ENCODE results near the gene GLIS1.

The GLIS1 gene

DNA sequence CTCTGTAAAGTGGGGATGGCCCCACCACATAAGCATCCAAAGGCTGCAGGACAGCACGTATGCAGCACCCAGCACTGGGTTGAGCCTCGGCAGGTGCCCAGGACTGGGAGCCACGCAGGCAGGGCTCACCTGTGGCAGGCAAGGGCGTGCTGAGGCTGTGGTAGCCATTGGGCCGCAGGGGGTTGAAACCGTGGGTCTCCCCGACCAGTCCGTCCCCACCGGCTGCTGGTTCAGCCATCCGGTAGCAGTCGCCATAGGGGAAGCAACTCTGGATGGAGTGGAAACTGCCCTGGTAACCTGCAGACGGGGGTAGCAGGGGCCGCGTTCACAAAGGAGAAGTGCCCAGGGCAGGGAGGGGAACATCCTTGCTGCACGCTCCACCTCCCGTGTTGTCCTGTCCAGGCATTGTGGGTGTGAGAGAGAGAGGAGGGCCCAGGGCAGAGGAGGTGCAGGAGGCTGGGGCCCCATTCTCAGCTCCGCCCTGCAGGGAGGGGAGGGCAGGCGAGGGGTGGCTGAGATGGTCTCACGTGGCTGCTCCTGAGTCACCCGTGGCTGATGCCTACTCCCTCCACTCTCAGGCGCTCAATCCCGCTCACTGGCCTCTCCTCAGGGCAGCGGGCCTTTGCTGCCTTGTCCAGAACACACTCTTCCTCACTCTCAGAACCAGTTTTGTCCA is 229.8 kb downstream of the GLIS1 start:
- no peak for DNase-seq (ENCODE audit: low spot score)

DNA sequence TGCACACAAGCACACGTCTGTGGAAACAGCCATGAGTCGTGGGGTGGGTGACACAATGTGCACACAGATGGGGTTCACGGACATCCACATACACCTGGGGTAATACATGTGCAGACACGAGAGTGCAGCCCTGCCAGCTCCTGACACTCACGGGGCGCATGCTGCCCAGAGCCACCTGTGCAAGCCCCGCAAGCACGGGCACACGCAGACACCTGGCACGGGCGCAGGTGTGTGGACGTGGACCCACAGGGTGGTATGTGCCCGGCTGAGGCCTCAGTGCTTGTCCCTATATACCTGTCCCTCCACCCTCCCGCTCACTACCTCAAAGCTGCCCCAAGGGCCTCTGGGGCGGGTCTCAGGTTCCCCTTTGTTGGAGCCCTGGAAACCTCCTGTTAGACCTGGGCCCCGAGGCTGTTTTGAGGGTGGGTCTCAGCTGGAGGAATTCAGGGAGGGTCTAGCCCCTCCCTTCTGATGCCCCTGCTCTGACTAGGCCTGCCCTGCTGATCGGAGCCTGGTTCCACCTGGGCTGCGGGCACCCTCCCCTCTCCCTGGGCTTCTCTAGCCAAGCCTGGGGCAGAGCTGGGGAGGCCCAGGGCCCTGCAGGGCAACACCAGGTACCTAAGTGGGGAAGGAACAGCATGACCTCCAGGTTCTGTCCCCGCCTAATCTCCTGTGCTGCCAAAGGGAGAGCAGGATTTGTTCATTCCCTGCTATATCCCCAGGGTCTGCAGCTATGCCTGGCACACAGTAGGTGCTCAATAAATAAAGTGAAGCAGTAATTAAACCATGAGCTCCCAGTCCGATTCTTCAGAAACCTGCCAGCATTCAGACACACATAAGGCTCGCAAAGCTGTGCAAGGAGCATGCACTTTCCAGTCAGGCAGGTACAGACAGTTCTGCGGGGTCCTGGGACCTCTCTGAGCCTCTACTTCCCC is 230.6 kb downstream of the GLIS1 start:
- no peak for DNase-seq (ENCODE audit: low spot score)

DNA sequence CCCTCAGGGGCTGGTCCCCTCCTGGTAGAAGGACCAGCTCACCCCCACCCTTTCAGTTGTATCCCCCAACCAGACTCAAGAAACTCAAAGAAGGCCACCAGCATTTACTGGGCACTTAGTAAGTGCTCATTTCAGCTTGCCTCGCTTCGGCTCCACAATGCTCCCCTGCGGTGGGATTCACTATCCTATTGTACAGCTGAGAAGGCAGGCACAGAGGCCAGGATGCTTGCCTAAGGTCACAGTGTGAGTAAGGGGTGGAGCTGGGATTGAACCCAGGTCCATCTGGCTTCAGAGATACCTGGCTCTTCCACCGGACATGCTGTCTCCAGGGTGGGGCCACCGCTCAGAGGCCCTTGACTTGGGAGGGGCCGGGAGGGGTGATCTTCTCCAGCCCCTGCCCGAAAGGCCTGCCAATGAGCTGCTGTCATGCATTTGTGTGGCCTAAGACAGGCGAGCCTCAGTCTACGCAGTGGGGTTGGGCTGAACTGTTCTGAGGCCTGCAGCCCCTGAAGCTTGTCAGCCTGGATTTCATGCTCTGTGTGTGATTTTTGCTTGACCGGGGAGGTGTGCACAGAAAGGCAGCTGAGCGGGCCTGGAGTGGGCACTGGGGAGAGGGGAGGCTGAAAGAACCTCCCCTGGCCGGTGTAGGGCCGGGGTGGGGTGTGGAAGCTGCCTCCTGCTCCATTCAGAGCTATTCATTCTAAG is 231.7 kb downstream of the GLIS1 start:
- no peak for DNase-seq (ENCODE audit: low spot score)

DNA sequence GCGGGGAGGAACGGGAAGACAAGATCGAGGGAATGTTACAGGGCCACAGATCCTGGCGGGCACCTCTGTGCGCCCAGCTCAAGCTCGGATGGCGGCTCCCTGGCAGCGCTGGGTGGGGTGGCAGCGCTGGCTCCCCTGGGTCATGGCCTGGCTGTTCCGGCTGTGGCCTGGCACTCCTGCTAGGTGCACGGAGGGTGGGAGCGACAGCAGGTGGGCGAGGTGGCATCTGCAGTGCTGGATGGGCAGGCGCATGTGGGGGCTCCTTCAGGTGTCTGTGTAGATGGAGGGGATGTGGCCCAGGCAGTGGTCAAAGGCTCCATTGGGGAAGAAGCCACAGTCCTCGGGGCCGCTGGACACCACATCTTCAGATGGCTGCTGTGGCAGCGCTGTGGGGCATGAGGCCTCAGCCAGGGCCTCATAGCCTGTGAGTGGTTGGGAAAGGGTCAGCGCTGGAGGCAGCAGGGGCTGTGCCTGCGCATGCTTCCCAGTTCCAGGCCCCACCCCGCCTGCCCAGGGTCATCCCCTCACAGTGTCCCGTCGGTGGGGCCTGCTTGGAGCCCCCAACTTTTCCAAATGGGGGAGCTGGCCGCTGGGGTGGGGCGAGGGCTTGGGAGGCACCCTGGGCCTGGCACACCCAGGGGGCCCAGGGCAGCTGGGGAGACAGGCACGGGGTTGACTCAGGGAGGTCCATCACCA is 232.5 kb downstream of the GLIS1 start:
- DNase-seq (ENCODE audit: low spot score) = no peak

DNA sequence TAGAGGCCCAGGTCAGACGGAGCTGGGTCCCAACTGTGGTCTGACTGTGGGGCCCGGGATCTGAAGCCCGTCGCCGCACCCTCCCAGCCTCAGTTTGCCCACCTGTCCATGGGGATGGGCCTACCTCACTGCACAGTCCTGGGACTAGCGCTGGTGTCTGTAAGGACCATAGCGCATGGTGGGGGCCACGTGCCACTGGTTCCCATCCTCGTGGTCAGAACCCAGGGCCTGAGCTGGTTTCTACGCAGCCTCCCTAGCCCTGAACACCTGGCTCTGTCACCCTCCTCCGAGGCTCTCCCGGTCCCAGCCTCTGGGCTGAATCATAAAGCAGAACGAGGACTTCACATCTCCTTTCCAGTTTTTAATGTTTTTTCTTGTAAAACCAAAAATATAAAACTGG is 233.1 kb downstream of the GLIS1 start:
- DNase-seq (ENCODE audit: low spot score) = no peak

DNA sequence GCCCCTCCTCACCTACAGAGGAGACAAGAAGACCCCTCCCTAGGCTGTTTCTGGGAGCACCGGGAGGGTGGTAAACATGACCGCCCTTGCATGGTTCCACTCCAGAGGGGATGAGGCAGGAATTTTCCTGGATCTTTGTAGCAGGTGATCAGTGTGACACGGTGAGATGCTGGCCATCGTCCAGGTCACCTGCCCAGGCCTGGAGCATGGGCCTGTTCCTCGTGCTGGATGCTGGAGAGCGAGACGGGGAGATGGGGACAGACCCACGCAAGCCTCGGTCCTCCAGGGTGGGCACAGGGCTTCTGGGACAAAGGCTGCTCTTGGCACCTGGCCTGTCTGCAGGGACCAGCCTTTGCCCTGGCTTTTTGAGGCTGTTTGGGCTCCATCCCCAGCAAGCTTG is 233.6 kb downstream of the GLIS1 start:
- DNase-seq (ENCODE audit: low spot score) = no peak

DNA sequence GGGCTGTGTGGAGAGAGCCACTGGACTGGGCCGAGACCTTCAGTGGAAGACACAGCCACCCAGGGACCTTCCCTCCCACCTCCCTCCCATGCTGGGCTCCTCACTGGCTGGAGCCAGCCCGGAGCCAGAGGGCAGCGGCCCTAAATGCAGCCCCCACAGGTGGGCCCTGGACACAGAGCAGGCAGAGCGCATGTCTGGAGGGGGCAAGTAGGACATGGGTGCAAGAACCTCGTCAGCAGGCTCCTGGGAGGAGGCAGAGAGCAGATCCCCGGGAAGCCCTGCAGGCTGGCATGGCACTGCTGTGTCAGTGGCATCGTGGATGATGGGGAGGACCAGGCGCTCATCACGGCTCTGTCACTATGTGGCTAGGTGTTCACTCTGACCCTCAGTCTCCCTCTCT is 234.1 kb downstream of the GLIS1 start:
- no peak for DNase-seq (ENCODE audit: low spot score)

DNA sequence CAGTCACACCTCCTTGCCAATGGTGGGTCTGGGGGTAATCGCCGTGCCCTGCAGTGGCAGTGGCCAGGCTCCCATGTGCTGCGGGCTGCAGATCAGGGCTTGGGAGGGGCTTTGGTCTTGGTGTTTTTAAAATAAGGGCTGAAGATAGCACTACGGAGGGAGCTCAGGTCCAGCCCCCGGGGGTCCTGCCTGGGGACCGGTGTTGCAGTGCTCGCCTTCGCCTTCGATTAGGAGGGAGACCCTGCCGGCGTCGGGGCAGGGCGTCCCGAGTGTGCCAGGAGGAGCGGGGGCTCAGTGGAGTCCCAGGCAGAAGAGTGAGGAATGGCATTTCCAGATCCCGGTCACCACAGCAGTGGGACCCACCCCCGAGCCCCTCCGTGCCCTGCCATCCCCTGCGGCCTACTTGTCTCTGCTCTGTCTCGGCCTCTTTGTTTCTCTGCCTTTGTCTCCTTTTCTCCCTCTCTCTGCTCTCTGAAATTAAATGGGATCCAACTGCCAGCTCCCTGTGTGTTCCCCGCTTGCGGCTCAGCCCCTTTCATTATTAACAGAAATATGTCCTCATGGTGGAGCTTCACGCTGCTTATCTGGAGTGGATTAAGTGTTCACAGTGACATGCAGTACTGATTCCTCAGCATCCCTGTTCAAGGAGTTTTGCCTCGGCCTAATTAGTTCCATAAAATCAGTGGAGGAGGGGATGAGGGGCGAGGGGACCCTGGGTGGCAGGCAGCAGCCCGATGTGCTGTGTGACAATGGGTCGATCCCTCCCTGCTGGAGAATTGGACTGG is 235.3 kb downstream of the GLIS1 start:
- no peak for DNase-seq (ENCODE audit: low spot score)

DNA sequence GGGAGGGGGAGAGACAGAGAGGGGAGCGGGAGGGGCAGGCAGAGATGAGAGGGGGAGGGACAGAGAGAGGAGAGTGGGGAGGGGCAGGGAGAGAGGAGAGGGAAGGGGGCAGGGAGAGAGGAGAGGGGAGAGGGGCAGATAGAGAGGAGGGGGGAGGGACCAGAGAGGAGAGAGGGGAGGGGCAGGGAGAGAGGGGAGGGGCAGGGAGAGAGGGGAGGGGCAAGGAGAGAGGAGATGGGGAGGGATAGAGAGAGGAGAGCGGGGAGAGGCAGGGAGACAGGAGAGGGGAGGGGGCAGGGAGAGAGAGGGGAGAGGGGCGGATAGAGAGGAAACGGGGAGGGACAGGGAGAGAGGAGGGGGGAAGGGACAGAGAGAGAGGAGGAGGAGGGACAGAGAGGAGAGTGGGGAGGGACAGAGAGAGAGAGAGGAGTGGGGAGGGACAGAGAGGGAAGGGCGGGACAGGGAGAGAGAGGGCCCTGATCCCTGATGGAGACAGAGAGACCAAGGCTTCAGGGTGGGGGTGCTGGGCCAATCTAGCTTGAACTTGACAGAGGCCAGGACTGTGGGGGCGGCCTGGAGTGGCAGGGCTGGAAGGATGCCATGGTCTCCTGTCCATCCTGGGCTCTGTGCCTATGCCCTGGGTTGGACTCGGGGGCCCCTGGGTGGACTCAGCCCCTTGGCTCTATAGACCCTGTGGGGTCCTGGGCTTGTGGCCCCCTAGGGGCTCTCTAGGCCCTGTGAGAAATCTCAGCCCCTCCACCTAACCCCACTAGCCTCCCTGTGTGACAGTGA is 236.1 kb downstream of the GLIS1 start:
- no peak for DNase-seq (ENCODE audit: low spot score)

DNA sequence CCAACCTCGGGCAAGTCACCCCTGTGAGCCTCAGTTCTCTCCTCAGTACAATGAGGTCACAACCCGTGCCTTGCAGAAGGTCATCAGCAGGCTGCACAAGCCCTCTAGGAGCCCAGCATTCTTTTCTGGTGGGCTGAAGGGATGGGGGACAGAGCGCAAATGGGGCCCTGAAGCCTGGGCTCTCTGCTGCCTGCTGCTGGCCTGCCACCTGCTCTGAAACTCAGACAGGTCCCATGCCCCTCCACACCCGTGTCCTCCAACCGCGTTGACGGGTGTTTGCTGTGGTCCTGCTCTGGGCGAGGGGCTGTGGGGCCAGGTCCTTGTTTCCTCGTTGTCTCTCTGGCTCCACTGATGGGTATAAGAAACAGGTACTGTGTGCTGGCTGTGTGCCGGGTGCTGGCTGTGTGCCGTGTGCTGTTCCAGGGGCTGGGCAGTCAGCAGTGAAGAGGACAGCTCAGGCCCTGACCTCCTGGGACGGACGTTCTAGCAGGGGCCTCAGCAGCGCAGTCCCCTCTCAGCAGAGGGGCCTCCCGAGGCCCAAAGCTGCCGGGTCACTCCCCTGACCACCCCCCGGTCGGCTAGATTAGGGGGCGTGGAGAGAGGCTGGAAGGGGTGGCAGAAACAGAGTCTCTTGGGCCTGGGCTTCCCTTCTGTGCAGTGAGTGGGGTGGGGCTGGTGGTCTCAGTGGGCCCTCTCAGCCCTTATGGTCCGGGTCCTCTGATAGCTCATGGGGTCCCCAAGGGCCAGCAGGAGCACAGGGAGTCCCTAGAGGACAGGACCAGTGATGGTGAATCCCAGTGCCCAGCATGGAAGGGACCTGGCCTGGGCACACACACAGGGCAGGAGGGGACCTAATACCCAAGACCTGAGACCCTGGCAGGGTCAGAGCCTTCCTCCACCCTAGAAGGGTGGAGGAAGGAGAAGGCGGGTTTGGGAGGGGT is 237.6 kb downstream of the GLIS1 start:
- DNase-seq (ENCODE audit: low spot score) = no peak

DNA sequence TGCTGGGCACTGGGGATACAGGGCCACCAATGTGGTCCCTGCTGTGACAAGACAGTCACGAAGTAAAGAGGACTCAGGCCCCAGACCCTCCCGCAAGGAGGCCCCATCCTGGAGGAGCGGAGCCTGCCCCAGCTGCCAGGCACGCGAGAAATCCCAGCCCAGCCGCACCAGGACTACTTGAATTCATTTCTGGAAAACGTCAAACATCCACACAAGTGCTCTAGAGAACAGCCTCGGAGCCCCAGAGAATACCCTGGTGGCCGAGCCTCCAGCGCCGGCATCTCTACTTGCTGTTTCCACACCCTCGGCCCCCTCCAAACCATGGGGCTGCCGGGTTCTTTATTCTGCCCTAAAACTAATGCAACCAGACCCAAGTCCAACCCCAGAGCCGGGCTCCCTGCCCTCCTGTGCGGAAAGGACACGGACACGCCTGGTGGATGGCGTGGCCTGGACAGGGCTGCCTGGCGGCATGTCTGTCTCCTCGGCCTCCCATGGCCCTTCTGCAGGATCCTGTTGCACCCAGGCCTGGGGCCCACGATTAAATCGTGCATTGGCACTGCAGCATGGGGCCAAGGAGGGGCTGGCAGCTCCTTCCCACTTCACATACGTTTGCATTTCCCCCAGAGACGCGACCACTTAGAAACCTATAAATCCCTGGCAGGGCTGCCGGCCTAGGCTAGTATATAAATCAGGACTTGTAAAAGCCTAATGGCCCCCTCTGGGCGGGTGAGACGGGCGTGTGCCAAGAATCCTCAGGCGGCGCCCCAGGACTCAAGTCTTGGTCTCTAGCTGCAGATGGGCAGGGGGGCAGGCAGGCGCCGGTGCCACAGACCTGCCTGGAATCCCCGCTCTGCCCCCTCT is 238.5 kb downstream of the GLIS1 start:
- no peak for DNase-seq (ENCODE audit: low spot score)

DNA sequence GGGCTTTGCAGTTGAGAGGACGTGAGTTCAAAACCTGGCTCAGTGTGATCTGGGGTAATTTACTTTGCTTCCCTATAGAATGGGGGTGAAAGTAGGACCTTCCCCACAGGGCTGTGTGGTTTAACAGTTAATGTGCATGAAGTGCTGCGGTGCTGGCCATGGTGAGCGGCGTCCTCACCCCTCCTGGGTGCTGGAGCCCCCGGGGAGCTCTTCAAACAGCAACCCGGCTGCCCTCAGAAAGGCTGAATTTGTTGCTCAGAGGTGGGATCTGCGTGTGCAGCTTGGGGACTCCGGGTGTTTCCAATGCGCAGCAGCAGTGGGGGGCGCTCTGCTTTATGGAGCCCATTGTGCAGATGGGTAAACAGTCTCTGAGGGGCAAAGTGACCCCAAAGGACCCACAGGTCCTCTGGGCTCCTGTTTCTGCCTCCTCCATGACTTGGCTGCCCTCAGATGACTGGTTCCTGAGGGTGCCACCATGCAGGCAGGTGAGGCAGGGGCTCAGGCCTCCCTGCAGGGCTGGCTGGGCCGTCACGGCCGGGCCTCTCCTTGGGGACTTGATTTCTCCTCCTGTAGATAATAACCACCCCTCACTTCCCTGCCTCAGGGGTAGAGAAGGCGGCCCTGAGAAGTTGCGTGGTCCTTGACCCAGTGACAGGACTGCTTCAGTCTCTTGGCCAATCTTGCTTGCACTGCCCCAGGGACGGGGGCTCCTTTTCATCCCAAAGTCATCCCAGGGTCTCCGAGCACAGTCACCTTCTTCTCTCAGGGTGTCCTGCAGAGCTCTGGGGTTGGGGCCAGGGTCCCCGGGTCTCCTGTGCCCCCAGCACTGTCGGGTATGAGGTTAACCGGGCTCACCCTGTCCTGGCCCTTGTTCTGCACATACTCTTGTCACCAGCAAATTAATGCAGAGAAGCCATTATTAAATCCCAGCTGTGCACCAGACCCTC is 239.4 kb downstream of the GLIS1 start:
- no peak for DNase-seq (ENCODE audit: low spot score)

DNA sequence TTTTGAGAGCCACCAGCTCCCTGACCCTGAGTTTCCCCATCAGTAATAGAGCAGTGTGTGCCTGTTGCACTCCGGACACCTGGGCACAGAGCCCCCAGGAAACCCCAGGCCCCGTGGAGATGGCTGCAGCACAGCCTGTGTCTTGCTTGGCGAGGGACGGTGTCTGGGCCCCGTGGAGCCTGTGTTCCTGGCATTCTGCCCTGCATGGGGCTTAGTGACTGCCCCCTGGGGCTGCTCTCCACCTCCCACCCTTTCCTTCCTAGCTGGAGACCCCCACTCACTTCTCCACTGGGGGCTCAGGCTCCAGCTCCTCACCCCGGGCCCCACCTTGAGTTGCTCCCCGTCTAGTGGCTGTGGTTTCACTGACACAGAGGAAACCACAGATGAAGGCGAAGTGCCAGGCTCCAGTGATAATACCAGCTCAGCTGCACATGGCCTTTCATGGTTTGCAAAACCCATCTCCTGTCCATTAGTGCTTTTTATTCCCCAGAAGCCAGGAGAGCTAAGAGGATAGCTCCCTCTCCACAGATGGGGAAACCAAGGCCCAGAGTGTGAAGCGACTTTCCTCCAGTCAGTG is 240.3 kb downstream of the GLIS1 start:
- DNase-seq (ENCODE audit: low spot score) = no peak

DNA sequence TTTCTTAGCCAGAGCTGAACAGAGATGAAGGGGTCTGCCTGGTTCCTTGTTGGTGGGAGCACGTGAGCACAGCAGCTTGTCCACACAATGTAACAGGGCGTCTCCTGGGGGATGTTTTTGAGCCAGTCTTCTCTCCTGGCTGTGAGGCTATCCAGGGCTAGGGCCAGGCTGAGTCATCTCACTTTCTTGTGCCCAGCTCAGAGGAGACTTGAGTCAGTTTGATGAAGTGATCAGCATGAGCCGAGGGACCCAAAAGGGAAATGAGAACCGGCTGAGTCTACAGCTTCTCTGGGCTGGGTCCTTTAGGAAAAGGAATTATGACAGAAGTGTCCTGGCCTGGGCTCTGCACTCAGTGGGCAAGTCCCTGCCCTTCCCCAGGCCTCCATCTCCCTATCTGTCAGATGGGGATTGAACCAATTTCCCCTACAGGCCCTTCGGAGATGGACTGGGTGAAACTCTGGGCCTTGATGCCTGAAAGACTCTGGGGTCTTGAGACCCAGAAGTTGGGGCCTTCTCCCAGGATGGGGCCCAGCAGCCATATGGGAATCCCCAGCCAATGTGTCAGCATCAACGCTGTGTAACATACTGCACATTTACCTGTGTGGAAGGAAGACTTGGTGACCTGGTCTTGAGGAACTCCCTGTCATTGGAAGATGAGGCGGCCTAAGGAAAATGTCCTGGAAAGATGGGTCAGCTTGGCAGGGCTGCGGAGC is 243.2 kb downstream of the GLIS1 start:
- no peak for DNase-seq (ENCODE audit: low spot score)

DNA sequence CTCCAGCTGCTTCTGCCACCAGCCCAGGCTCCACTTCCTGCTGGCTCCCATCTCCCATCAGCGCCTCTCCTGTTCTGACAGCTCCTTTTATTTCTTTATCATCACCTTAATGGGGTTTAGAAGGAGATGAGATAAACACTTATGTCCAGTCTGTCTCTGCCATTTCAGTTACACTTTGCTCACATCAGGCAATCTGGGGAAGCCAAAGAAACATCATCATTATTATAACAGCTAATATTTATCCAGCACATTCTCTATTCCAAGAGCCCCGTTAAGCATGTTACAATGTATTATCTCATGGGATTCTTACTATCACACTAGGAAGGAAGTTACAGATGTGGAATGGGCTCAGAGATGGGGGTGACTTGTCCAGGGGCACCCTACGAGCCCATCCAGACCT is 248.6 kb downstream of the GLIS1 start:
- DNase-seq (ENCODE audit: low spot score) = no peak

DNA sequence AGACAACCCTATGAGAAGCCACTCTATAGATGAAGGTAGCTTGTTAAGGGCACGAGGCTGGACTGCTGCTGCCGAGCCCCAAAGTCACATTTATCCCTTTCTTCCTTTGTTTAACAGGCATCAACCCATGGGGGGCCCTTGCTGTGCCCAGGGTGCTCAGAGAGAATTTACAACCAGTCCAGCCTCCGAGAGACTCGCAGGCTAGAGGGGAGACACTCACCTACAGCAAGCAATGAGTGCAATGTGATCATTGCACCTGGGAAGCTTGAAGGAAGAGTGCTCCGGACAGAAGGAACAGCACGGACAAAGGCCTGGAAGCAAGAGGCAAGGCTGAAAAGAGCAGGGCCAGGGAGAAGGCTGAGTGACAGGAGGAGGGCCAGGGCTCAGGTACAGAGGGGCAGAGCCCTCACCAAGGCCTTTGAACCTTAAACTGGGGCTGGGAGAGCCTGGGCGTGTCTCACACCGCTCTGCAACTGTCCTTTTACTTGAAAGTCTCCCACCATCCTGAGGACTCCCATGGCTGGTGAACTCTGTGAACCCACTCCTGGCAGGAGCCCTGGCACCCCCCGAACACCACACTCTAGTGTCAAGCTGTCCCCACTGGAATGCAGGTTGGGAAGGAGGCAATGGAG is 252.5 kb downstream of the GLIS1 start:
- DNase-seq (ENCODE audit: low spot score) = no peak
